ENCODE results near the gene ZFYVE28. TPM values are rescaled to one million over a fixed set of nuclear protein-coding genes. Genes with fewer than 3 reads are reported as not detected.

The ZFYVE28 gene
- total RNA-seq, 1 experiment from 2014 or later = 12.9 TPM

- no peak overlapping the region for H3K27ac ChIP-seq
- H3K79me2 ChIP-seq (ENCODE audit: low read depth) = no peaks in the 10 kb centered on the region
- no peaks in the 10 kb centered on the region for H3K9me3 ChIP-seq (ENCODE audit: insufficient read depth, low read depth)
- no peak overlapping the region for H2AFZ ChIP-seq
- H3K9me2 ChIP-seq (ENCODE audit: insufficient read depth) = no peaks in the 10 kb centered on the region
- no peaks in the 10 kb centered on the region for H3F3A ChIP-seq (ENCODE audit: insufficient read depth, low read depth)
- H4K20me1 ChIP-seq (ENCODE audit: insufficient read depth) = no peaks in the 10 kb centered on the region
- ChIA-PET POLR2A (ENCODE audit: unreplicated experiment) (interaction anchor here (0.6 to 0.9 kb wide), 2 partner anchors 11 to 62 kb away, joined by 3 to 6 read pairs; no protein-coding TSS in a partner anchor), CTCF (no interaction called here)
- no peak overlapping the region for H3K4me3 ChIP-seq
- H3K27me3 ChIP-seq (ENCODE audit: insufficient read depth, low read depth) = no peaks in the 10 kb centered on the region
- TF ChIP-seq EZH2 (IDR thresholded peaks at IDR 0.05; ENCODE audit: low read depth) (no peak), CTCF (conservative IDR thresholded peaks at IDR 0.05) (no peak)
- no peaks in the 10 kb centered on the region for H3K4me1 ChIP-seq (replicated peaks; ENCODE audit: insufficient read depth)
- no TSS peak for BruUV-seq (replicated peaks)
- intact Hi-C loops (cut with micrococcal nuclease; ENCODE audit: unreplicated experiment) = loop anchor here (10.0 kb wide), 1 partner anchor 129 kb away; the partner anchor contains the start of gene RNF4
- H3K4me2 ChIP-seq = no peak overlapping the region
- no peak for DNase-seq
- H3K36me3 ChIP-seq (ENCODE audit: low read depth) = no peaks in the 10 kb centered on the region
Measured at GRCh38 chr4:2335729-2336101, 82.7 kb downstream of the ZFYVE28 start.

- ChIA-PET CTCF (no interaction called here), POLR2A (ENCODE audit: unreplicated experiment) (interaction anchor here (0.6 to 0.9 kb wide), 2 partner anchors 12 to 63 kb away, joined by 3 to 6 read pairs; no protein-coding TSS in a partner anchor)
- Histone ChIP-seq H3K4me2 (no peak overlapping the region), H3K79me2 (ENCODE audit: low read depth) (no peaks in the 10 kb centered on the region), H3K9me2 (ENCODE audit: insufficient read depth) (no peaks in the 10 kb centered on the region), H3K36me3 (ENCODE audit: low read depth) (no peaks in the 10 kb centered on the region), H2AFZ (no peak overlapping the region), H3K4me1 (replicated peaks; ENCODE audit: insufficient read depth) (peaks cover 6% of the 10 kb centered on the region), H3K27ac (no peak overlapping the region), H3K27me3 (ENCODE audit: insufficient read depth, low read depth) (no peaks in the 10 kb centered on the region), H3F3A (ENCODE audit: insufficient read depth, low read depth) (no peaks in the 10 kb centered on the region), H3K9me3 (ENCODE audit: insufficient read depth, low read depth) (no peaks in the 10 kb centered on the region), H4K20me1 (ENCODE audit: insufficient read depth) (no peaks in the 10 kb centered on the region), H3K4me3 (no peak overlapping the region)
- BruUV-seq (replicated peaks) = no TSS peak
- intact Hi-C loops (cut with micrococcal nuclease; ENCODE audit: unreplicated experiment) = loop anchor here (5.0 to 10.0 kb wide), 2 partner anchors 77 to 130 kb away; partner anchors contain the start of gene RNF4
- no peak for TF ChIP-seq CTCF (conservative IDR thresholded peaks at IDR 0.05)
- no peak for TF ChIP-seq EZH2 (IDR thresholded peaks at IDR 0.05; ENCODE audit: low read depth)
- no peak for DNase-seq
Measured at GRCh38 chr4:2334826-2335728, 83.4 kb downstream of the ZFYVE28 start.

DNA sequence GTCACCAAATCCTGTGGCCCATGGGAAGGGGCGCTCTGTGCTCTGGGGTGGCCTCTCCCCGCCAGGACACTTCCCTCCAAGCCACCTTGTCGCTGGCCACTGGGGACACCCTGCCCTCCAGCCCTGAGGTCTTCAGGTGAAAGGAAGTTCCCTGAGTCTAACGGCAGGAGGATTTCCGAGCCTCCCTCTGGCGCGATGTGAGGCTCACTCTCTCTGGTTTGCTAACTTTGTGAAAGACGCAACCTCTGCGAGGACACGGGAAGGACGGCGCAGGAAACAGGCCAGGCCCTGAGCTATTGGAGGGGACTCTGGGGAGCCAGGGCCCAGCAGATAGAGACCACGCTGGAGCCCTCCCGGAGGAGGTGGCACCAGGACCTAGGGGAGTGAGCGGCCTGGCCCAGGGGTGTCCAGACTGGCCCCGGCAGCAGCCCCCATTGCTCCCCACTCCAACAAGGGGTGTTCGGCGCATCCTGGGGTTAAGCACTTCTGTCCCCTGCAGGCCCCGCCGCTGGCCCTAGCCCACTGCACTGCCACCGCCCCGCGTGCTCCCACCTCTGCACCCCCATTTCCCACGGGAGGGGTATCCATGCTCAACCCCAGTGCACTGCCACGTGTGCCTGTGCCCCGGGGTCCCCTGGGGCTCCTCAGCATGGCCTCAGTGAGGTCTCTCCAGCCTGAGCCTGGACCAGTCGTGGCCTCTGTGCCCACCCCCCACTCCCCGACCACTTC, 84.4 kb downstream of the ZFYVE28 start:
- no peaks in the 10 kb centered on the region for H3K9me2 ChIP-seq (ENCODE audit: insufficient read depth)
- no peaks in the 10 kb centered on the region for H3K9me3 ChIP-seq (ENCODE audit: insufficient read depth, low read depth)
- no peak overlapping the region for H3K27ac ChIP-seq
- H3K79me2 ChIP-seq (ENCODE audit: low read depth) = no peaks in the 10 kb centered on the region
- H2AFZ ChIP-seq = no peak overlapping the region
- TF ChIP-seq CTCF (conservative IDR thresholded peaks at IDR 0.05) = no peak
- CTCF ChIA-PET = no interaction called here
- peaks cover 11% of the 10 kb centered on the region for H3K4me1 ChIP-seq (replicated peaks; ENCODE audit: insufficient read depth)
- no peaks in the 10 kb centered on the region for H4K20me1 ChIP-seq (ENCODE audit: insufficient read depth)
- H3K4me2 ChIP-seq = no peak overlapping the region
- BruUV-seq (replicated peaks) = no TSS peak
- no peak overlapping the region for H3K4me3 ChIP-seq
- H3F3A ChIP-seq (ENCODE audit: insufficient read depth, low read depth) = no peaks in the 10 kb centered on the region; the same call in 1 of the 2 replicates
- POLR2A ChIA-PET (ENCODE audit: unreplicated experiment) = no interaction called here
- H3K36me3 ChIP-seq (ENCODE audit: low read depth) = no peaks in the 10 kb centered on the region
- intact Hi-C loops (cut with micrococcal nuclease; ENCODE audit: unreplicated experiment) = loop anchor here (5.0 to 10.0 kb wide), 2 partner anchors 78 to 131 kb away; partner anchors contain the start of gene RNF4
- DNase-seq = no peak
- H3K27me3 ChIP-seq (ENCODE audit: insufficient read depth, low read depth) = no peaks in the 10 kb centered on the region
